Glomerular visceral epithelial cell (primary cell): Measurements from ENCODE around the gene RTEL1.
"Not testable (repeated sequence)": the region's sequence is repeated elsewhere in the genome, so short reads cannot be mapped to it uniquely, and the experiment has no call there.

Source experiments
- DNase-seq: peaks from one replicate; pipeline ENCODE4 v3.0.0-alpha.2; 2016; ENCODE audit errors: extremely low spot score

The RTEL1 gene

GRCh38 chr20:63664861-63665594 is 6.9 kb downstream of the RTEL1 start:
- no peak for DNase-seq

GRCh38 chr20:63665708-63666107 is 7.6 kb downstream of the RTEL1 start:
- DNase-seq = no peak

- no peak for DNase-seq
These were observed 9.7 kb downstream of the RTEL1 start for GRCh38 chr20:63667858-63668257.

GRCh38 chr20:63668351-63668750 is 10.2 kb downstream of the RTEL1 start:
- DNase-seq = no peak

- DNase-seq = not testable (repeated sequence)
These were observed 13.6 kb downstream of the RTEL1 start for GRCh38 chr20:63671695-63672094.

- DNase-seq = no peak
These were observed 14.6 kb downstream of the RTEL1 start for GRCh38 chr20:63672666-63673065.

- no peak for DNase-seq
These were observed 15.8 kb downstream of the RTEL1 start for GRCh38 chr20:63673951-63674350.

GRCh38 chr20:63675681-63676368 is 17.7 kb downstream of the RTEL1 start:
- no peak for DNase-seq

GRCh38 chr20:63678071-63678470 is 20.0 kb downstream of the RTEL1 start:
- DNase-seq = no peak

- no peak for DNase-seq
These were observed 20.8 kb downstream of the RTEL1 start for GRCh38 chr20:63678667-63679465.

- no peak for DNase-seq
These were observed 21.7 kb downstream of the RTEL1 start for GRCh38 chr20:63679799-63680305.

- no peak for DNase-seq
These were observed 22.3 kb downstream of the RTEL1 start for GRCh38 chr20:63680427-63680826.

- no peak for DNase-seq
These were observed 22.9 kb downstream of the RTEL1 start for GRCh38 chr20:63680857-63681608.

GRCh38 chr20:63681609-63682142 is 23.6 kb downstream of the RTEL1 start:
- DNase-seq = no peak

- peak; percentile 100 for DNase-seq
These were observed 24.4 kb downstream of the RTEL1 start for GRCh38 chr20:63682384-63683139.

- DNase-seq = no peak
These were observed 27.3 kb downstream of the RTEL1 start for GRCh38 chr20:63685269-63686026.

GRCh38 chr20:63686094-63686491 is 28.0 kb downstream of the RTEL1 start:
- DNase-seq = no peak

GRCh38 chr20:63686492-63687321 is 28.6 kb downstream of the RTEL1 start:
- no peak for DNase-seq
